Liver (tissue), 3 donors: ENCODE measurements around the gene IQSEC2.

Source experiments
- ATF3 ChIP-seq: IDR thresholded peaks from 2 replicates; pipeline ENCODE4 v1.6.1; 2016; ENCODE audit warnings: antibody characterized with exemption
- CTCF ChIP-seq: fragments of 150-350 bp; IDR thresholded peaks from 2 replicates; pipeline ENCODE4 v1.5.1; 2017; ENCODE audit warnings: improper control_type of control experiment, low read depth, low read length; ENCODE audit not compliant: missing input control
- EGR1 ChIP-seq, 2 donors: IDR thresholded peaks; 2 replicates each; pipeline ENCODE4 v1.6.1; 2016 to 2018; ENCODE audit warnings: antibody characterized with exemption in 2 of 2, low read depth in 2 of 2
- FOXA2 ChIP-seq: IDR thresholded peaks from 2 replicates; pipeline ENCODE4 v1.6.1; 2016; ENCODE audit warnings: antibody characterized with exemption
- GABPA ChIP-seq, 2 donors: IDR thresholded peaks in 1 of 2; conservative IDR thresholded peaks in 1 of 2; 2 replicates each; pipeline ENCODE4 v1.6.1; 2016; ENCODE audit warnings: antibody characterized with exemption in 2 of 2, mild to moderate bottlenecking in 1 of 2, moderate library complexity in 1 of 2
- JUND ChIP-seq, 2 donors: IDR thresholded peaks; 2 replicates each; pipeline ENCODE4 v1.6.1; 2016; ENCODE audit warnings: antibody characterized with exemption in 2 of 2
- MAX ChIP-seq: IDR thresholded peaks from 2 replicates; pipeline ENCODE4 v1.6.1; 2016; ENCODE audit warnings: antibody characterized with exemption
- NR2F2 ChIP-seq: IDR thresholded peaks from 2 replicates; pipeline ENCODE4 v1.6.1; 2016; ENCODE audit warnings: antibody characterized with exemption
- RAD21 ChIP-seq, 2 donors: IDR thresholded peaks; 2 replicates each; pipeline ENCODE4 v1.6.1; 2016; ENCODE audit warnings: antibody characterized with exemption in 2 of 2, mild to moderate bottlenecking in 2 of 2
- REST ChIP-seq: IDR thresholded peaks from 2 replicates; pipeline ENCODE4 v1.6.1; 2016; ENCODE audit warnings: antibody characterized with exemption, mild to moderate bottlenecking
- SP1 ChIP-seq: IDR thresholded peaks from 2 replicates; pipeline ENCODE4 v1.6.1; 2018; ENCODE audit warnings: antibody characterized with exemption, mild to moderate bottlenecking
- TAF1 ChIP-seq: conservative IDR thresholded peaks from 2 replicates; pipeline ENCODE4 v1.6.1; 2016; ENCODE audit warnings: antibody characterized with exemption, mild to moderate bottlenecking
- YY1 ChIP-seq: IDR thresholded peaks from 2 replicates; pipeline ENCODE4 v1.6.1; 2016; ENCODE audit warnings: antibody characterized with exemption, mild to moderate bottlenecking
- donor health status: healthy.
- donor health status: healthy.

GRCh38 chrX:53309837-53310236 lies 28.5 kb upstream of the IQSEC2 start:
- no peak for TF ChIP-seq CTCF
- no peak for TF ChIP-seq ATF3
- no peak for TF ChIP-seq RAD21 (IDR thresholded peaks at IDR 0.05)
- TF ChIP-seq NR2F2 = no peak
- TF ChIP-seq JUND (IDR thresholded peaks at IDR 0.05) = no peak
- no peak for TF ChIP-seq TAF1
- TF ChIP-seq EGR1 (IDR thresholded peaks at IDR 0.05; ENCODE audit: low read depth in 2 of 2) = no peak
- no peak for TF ChIP-seq GABPA (IDR thresholded peaks at IDR 0.05 in 1 of 2, conservative IDR thresholded peaks at IDR 0.05 in 1 of 2)
- no peak for TF ChIP-seq SP1
- TF ChIP-seq REST = no peak
- no peak for TF ChIP-seq MAX
- no peak for TF ChIP-seq FOXA2
- TF ChIP-seq YY1 = no peak
